Measurements from ENCODE around the gene ASTN2. TPM values are rescaled to one million over a fixed set of nuclear protein-coding genes. Genes with fewer than 3 reads are reported as not detected.
A peak's percentile ranks its signal among the peaks of the same experiment; 100 is the strongest.

ASTN2 gene
- total RNA-seq, 1 experiment from 2014 or later = 6.8 TPM

DNA sequence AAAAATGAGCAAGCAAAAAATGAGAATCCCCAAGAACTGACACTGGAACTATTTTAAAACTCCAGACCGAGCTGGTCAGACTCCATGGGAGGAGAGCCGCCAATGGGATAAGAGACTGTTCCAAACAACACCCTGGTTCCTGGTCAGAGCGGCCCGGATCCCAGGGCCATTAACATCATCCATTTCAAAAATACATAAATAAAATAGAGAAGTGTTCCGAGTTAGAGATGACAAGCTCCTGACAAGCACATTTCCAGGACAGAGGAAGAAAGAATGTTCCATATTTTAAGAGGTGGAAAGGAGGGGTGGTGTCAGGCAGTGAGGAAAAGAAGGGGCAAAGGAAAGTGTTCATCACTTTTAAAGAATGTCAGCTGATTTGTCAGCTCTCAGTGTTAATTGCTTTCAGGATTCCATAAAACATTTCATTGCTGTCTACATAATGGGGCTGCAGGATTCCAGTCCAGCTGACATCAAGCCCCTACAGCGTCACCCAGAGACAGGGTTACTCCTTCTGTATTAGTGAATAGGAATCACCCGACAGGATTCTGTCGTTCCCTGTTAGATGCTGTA, 930.3 kb downstream of the ASTN2 start:
- no peak for DNase-seq (ENCODE audit: low spot score)

DNA sequence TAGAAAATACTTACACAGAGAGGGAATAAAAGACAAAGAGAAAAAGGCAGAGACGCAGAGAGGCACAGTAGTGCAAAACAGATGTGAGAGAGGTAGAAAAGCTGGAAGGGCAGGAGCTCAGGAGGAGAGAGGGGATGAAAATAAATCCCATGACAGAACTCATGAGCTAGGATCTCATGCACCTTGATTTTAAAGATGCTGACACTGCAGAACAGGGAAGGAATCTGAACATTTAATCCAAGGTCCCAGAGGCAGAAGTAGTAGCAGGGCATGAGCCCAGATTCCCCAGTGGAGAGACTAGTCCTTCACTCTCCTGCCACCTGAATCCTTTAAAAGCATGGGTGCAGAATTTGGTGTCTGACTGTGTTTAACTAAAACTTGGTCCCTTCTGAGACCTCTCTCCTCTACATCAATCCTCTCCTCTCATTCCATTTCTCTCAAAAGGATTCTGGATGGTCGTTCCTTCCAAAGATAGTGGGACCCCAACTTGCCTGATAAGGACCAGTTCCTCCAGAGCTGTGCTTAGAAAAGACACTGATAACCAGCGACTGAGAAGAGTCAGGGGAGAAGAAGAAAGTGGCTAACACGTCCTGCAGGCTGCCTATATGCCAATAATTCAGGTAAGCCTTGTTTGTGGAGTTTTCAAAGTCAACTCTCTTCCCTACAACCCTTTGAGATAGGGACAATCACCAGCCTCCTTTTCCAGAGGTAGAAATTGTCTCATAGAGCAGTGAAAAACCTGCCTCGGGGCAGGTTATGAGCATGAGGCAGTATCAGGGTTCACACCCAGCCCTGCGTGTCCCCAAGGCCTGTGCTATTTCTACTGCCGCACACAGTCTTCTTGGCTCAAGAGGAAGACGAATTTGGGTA, 931.0 kb downstream of the ASTN2 start:
- no peak for DNase-seq (ENCODE audit: low spot score)

DNA sequence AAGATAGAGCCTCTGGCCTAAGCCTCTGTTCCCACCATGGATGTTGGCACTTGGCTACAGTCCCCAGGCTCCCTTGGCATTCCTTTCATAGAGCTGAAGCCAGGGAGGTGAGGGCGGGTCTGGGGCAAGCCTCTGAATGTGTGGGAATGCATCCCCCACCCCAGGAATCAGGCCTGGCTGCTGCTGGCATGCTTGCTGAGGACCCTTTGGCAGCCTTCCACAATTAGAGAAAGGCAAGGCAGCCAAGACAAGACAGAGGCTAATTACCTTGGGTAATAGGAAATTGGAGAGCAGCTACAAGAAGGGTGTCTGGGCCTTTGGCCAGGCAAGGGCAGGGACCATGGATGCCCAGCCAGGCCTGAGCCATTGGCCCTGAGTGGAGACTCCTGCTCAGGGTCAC, 932.1 kb downstream of the ASTN2 start:
- DNase-seq (ENCODE audit: low spot score) = peak; percentile 10

DNA sequence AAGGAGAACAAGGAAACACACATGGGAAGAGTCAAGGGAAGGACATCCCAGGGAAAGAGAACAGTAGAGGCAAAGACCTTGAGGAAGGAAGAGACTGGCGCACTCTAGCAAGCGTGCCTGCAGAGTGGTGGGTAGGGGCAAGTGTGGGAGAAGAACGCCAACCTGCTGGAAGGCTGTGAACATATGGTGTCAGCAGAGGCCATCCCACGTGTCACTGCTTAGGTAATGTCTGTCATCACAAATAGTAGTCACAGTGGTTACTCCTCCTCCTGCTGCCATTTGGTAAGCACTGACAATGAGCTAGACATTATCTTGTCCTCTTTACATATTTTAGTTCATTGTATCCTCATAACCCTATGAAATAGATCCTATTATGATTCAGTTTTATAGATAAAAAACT, 934.2 kb downstream of the ASTN2 start:
- no peak for DNase-seq (ENCODE audit: low spot score)

DNA sequence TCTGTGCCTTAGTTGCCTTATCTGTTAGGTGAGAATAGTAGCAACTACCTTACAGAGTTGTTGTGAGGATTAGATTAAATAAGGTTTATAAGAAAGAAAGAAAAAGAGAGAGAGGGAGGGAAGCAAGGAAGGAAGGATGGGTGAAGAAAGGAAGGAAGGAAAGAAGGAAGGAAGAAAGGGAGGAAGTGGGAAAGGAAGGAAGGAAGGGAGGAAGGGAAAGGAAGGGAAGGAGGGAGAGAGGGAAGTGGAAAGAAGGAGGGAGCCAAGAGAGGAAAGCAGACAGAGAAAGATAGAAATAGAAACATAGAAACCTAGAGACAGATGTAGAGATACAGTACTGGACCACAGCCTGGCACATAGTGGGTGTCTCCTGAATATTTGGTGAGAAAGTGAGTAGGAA, 934.9 kb downstream of the ASTN2 start:
- DNase-seq (ENCODE audit: low spot score) = no peak

DNA sequence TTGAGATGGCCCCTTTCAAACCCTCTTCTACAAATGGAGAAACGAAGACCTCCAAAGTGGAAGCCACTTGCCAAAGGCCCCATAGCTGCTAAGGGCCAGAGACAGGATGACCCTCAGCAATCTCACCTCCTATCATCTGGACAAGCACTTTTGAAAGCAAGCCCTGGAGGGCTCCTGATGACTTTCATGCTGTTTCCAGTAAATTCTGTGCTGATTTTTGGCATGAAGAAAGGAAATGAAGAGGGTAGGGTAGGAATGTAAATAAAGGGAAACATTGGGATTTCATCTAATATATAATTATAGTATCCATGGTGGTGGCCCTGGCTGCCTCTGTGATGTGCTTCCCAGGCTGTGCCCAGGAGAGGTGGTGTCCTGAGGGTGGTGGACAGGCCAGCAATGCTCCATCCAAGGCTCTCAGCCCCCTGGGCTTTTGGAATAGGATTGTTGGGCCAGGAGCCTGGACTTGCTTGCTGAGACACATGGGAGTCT, 935.8 kb downstream of the ASTN2 start:
- no peak for DNase-seq (ENCODE audit: low spot score)

DNA sequence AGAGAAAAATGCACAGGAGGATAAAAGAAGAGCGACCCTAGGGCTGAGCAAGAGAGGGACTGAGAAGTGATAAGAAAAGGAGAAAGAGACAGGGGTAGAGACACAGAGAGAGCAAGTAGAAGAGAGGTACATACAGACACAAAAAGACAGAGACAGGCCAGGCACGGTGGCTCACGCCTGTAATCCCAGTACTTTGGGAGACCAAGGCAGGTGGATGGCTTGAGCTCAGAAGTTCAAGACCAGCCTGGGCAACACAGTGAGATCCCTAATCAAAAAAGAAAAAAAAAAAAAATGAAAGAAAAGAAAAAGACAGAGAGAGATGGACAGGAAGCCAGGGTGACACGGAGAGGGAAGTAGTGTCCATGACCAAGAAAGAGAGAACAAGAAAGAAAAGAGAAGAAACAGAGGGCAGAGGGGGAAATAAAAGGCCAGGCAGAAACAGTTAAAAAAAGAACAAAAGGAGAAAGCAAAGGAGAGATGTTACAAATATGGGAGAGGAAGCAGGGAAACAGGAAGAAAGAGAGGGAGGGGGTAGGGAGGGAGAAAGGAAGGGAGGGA, 937.2 kb downstream of the ASTN2 start:
- DNase-seq (ENCODE audit: low spot score) = no peak

DNA sequence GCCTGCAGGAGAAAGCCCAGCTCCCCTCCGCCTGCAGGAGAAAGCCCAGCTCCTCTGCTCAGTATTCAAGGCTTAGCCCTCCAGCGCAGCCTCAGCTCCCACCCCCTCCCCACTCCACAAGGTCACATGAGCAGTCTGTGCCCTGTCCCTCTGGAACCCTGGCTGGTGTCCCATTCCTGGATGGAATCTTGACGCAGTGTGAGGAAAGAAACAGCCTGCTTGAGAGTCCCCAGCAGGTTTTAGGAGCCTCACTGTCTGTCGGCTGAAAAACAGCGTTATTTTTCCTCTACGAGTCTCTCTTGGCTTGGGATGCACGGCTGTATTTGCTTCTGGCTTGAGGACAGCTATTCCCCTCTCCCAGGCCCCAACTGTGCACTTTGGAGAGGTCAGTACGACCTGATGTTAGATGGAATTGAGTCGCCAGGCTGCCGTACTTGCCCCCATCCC, 937.9 kb downstream of the ASTN2 start:
- DNase-seq (ENCODE audit: low spot score) = no peak

DNA sequence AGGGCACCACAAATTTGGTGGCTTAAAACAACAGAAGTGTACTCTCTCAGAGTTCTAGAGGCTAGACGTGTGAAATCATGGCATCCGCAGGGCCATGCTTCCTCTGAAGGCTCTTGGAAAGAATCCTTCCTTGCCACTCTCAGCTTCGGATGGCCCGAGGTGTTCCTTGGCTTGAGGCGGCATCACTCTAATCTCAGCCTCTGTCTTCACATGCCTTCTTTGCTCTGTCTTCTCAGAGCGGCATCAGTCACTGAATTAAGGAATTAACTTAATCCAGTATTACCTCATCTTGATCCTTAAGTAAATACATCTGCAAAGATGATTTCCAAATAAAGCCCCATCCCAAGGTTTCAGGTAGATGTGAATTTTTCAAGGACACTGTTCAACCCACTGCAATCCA, 938.9 kb downstream of the ASTN2 start:
- DNase-seq (ENCODE audit: low spot score) = no peak

DNA sequence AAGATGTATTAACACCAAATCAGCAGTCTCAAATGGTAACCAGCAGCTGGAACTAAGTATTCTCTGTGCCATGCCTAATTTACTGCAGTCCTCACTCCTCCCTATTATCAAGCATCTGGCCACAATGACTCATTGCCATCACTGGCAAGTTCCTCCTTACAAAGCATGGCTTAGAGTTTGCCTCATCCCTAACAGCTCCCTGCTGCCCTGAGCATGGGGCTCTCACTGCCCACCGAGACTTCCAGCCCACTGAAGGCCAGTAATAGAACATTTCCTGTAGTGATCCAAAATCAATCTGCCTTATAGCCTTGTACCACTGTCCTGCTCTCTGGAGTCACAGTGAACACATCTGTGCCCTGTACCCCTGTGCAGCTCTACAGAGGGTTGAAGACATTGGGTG, 939.7 kb downstream of the ASTN2 start:
- peak; percentile 15 for DNase-seq (ENCODE audit: low spot score)

DNA sequence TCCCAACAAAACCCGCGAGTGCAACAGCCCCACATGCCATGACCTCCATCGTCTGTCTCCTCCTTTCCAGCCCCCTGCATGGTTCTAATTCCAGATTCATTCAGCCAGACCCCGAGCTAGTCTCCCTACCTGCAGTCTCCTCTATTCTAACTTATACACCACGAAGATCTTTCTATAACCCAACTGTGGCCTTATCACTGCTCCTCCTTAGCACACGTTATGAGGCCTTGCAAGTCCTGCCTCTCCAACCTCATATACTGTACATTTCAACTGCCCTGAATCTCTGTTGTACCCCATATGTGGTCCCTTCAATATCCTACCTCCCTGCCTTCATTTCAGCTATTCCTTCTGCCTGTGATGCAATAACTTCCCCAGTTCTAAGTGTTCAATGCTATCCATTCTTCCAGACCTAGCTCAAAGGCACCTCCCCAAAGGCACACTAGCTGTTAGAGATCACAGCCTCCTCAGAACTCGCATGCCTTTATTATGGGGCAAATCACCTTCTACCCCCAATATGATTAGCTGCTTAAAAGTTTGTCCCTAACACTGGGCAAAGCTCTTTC, 942.8 kb downstream of the ASTN2 start:
- DNase-seq (ENCODE audit: low spot score) = no peak

DNA sequence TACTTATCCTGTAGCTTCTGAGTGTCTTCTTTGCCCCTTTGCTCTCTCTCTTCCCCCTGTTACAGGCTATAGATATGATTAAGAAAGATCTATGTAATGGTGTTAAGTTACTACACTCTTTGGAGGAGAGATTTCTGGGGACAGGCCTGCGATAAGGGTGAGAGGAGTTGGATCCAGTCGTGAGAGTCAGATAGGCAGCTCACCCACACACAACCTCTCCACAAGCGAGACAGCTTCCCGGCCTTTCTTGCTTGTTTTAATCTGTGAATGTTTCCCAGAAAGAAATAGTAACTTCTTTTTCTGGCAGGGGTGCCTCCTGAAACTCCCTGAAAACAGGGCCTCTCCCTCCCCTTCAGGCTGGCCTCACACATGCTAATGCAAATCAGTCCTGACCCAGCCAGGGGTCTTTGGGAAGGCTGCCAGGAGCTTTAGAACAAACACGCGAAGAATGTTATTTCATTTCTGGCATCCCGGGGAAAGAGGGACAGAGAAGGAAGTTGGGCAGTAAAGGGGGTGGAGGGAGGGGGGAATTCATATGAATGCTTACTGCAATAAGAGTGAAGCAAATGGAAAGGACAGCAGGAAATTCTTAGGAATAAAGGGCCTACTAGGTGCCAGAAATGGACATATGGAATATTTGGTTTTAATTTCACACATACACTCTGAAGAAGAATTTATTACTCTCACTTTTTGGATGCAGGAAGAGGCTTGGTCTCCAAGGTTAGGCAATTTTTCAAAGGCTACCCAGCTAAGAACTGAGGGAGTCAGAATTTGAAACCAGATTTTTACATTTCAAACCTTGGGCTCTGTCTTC, 943.6 kb downstream of the ASTN2 start:
- no peak for DNase-seq (ENCODE audit: low spot score)

DNA sequence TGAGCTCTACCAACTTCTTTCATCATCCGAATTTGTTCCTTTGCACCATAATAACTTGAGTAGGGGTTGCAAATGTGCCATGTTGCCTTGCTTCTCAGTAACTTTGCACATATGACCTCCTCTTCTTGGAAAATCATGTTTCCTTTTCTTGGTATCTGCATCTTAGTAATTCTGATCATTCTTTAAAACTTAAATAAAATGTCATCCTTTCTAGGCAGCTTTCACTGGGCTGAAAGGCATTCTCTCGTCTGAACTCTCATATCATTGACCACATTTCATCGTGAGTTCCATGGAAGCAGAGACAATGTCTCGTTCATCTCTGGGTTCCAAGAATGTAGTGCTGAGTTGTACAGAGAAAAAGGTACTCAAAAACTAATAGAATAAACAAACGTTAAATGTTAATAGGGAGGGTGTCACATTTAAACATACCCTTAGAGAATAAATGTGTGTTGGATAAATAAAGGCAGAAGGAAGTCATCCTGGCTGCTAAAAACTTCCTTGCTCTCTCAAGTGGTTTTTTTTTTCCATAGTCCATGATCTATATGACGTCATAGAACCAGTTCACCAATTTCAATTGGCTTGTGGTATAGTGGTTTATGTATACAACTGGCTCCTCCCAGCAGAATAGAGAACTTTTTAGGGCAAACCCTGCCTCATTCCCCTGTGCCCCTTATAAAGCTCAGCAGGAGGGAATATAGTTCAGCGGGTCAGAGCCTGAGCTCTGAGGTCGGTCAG, 945.9 kb downstream of the ASTN2 start:
- no peak for DNase-seq (ENCODE audit: low spot score)

DNA sequence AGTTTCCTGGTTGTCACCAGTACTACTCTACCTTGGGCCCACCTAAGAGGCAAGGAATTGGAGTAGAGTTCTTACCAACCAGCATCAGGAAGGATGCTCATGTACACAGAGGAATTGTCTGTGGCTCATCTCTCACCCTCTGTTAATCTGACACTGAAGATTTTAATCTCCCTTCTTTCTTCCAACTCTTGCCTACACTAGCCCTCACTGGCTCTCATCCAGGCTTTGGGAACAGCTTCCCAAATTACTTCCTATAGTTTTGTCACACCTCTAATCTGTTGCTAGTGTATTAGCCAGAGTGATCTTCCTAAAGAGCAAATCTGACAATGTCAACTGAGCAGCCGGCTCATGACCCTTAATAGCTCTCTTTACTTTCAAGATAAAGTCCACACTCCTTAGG, 946.5 kb downstream of the ASTN2 start:
- DNase-seq (ENCODE audit: low spot score) = no peak

DNA sequence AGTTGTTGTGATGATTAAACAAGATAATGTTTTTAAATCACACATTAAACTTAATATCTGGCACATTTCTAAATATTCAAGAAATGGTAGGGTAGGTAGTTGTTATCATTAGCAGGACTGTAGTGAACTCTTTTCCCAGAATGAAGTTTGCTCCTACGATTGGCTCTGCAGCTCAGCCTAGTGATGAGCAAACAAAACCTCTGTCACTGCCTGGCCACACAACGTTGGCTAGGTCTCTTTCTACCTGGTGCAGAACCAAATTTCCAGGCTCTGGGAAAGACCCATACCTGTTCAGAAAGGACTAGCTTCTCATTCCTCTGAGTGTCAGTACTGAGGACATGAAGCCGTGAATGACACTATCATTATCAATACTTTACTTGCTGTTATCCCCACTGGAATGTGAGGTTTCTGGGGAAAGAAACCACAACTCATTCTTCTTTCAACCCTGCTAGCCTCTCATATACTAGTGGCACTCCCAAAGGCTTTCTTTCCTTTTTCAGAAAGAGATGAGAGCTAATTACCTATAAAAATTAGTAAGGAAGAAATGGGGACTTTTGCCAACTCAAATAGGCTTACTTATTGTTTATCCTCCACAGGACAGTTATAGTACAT, 947.0 kb downstream of the ASTN2 start:
- no peak for DNase-seq (ENCODE audit: low spot score)

DNA sequence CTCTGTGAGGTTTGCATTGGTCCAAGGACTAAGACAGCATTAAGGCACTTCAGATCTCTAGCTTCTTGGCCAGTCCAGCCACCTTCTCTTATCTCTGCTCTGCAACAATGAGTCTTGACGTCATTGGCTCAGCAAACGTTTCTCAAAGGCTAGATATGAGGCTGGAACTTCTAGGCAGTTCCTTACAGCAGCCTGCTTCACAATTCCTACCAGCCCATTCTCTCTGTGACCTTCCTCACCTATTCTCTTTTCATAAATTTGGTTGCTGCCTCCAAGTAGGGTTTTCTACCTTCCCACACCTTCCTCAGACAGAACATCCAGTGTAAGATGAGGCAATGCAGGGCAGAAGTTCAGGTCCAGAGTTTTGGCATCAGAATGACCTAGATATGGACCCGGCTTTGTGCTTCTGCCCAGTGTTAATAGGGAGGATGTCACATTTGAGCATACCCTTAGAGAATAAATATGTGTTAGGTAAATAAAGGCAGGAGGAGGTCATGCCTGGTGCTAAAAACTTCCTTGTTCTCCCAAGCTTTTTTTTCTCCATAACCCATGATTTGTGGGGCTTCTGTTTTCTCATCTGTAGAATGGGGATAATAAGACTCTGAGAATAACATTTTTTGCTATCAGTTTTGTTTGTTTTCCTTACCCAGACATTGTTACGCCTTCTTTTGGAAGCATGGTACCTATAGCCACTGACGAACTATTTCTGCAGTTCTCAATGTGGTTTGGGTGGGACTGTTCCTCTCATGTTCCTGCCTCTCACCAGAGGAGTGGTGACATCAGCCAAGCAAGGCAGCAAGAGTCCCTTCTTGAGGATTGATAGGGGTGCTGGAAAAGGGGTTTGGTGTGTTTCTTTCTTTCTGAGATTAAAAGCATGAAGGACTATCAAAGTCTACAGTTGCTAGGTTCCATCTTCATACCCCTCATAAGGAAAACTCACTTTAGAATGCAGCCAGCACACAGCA, 948.3 kb downstream of the ASTN2 start:
- no peak for DNase-seq (ENCODE audit: low spot score)

DNA sequence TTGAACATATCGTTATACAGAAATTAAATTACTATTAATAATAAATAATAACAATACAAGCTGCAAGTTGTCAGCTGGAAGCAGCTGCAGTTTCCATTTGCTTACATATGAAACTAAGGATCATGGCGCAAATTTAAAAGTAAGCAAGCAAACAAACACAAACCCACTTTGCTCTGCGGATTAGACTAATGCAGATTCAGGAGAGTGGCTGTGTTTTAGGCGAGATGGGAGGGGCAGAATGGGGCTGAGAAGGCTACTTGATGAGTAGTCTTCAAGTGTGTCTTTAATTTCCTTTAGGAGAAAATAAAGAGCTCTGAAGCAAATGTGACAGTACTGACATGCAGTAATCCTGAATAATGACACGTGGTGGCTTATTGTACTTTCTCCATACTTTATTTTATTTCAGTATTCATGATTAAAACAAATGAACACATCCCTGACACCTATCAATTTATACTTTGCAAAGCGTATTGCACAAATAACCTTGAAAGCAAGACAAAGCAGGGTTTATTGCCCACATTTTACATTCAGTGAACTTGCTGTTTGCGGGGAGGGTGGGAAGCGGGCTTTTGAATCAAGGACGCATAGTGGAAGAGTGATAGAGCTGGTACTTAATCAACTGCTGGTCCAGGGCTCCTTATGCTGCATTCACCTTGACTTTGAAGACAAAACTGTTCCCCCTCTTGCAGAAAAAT, 949.1 kb downstream of the ASTN2 start:
- no peak for DNase-seq (ENCODE audit: low spot score)

DNA sequence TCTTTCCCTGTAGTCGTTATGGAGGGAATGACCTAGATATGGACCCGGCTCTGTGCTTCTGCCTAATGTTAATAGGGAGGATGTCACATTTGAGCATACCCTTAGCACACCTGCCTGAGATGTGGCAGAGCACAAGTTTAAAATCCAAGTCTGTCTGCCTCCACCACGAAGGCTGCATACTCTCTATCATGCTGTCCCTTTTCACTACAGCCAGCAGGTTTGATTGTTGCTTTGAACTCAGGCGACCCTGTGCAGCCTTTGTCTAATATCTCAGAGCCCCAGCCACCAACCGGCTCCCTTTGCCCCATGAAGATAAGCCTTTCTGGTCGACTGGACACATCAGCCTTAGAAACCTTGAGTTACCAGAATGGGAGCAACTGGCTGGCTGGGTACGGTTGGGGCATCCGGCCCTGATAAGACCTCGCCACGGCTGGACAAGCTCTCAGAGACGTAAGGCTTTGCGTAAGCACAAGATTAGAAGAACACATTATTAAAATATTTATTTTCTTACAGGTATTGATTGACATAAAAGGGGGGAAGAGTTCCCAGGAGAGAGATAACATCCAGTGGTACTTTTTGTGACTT, 949.8 kb downstream of the ASTN2 start:
- no peak for DNase-seq (ENCODE audit: low spot score)

Measured in H4 (cell line).